PC-9 (cell line): Measurements from ENCODE around the gene YY1.

Experiments used
- CTCF ChIP-seq: fragments of 200-600 bp; sonication (generic); conservative IDR thresholded peaks from 2 replicates; pipeline ENCODE4 v1.6.1; 2017; ENCODE audit warnings: mixed run types, antibody characterized with exemption, mild to moderate bottlenecking, moderate library complexity
- EZH2 ChIP-seq: fragments of 200-600 bp; sonication (generic); IDR thresholded peaks from 2 replicates; pipeline ENCODE4 v1.8.0; 2017; ENCODE audit warnings: antibody characterized with exemption, low read depth

GRCh38 chr14:100283984-100284881 is 45.3 kb downstream of the YY1 start:
- TF ChIP-seq CTCF = no peak
- no peak for TF ChIP-seq EZH2
